Measurements from ENCODE around the gene PDE8A.

DNA sequence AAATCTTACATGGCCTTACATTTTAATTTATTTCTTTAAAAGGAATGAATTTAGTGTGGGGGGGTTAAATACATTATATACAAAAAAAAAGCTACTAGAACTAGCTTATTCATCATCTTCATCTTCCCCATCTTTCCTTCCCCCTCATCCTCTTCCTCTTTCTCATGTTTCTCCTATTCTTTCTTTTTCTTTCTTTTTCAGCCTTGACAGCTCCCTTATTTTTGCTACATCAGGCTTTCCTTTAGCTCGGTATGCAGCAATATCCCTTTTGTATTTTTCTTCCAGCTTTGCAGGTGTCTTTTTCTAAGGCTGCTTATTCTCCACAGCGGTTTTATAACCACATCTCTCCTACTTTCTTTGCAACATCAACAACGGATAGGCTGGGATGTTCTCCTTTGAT is 41.3 kb upstream of the PDE8A start:
- TF ChIP-seq, protein P1, sequence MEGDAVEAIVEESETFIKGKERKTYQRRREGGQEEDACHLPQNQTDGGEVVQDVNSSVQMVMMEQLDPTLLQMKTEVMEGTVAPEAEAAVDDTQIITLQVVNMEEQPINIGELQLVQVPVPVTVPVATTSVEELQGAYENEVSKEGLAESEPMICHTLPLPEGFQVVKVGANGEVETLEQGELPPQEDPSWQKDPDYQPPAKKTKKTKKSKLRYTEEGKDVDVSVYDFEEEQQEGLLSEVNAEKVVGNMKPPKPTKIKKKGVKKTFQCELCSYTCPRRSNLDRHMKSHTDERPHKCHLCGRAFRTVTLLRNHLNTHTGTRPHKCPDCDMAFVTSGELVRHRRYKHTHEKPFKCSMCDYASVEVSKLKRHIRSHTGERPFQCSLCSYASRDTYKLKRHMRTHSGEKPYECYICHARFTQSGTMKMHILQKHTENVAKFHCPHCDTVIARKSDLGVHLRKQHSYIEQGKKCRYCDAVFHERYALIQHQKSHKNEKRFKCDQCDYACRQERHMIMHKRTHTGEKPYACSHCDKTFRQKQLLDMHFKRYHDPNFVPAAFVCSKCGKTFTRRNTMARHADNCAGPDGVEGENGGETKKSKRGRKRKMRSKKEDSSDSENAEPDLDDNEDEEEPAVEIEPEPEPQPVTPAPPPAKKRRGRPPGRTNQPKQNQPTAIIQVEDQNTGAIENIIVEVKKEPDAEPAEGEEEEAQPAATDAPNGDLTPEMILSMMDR (IDR thresholded peaks at IDR 0.05), result no peak
- no peak for TF ChIP-seq POLR2A (IDR thresholded peaks at IDR 0.05)
